HG03520 (cell line): Measurements from ENCODE around the gene EXPH5.

Experiments
- ATAC-seq: cut with Tn5 transposase; IDR thresholded peaks from one replicate; pipeline ENCODE4 v1.9.1; 2021; ENCODE audit warnings: mild to moderate bottlenecking, moderate library complexity; ENCODE audit not compliant: unreplicated experiment

The EXPH5 gene

DNA sequence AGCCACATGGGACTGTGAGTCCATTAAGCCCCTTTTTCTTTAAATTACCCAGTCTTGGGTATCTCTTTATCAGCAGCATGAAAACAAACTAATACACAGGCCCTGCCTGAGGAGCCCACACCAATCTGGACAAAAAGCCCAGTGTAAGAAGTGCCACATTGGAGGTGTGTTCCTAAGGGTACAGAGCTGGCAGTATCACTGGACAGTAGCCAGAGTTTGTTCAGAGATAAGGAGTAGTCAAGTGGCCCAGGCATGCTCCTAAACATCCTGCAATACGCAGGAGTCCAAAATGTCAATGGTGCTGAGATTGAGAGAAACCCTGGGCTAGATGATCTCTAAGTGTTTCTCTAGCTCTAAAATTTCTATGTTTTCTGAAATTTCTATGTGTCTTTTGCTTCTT, 68.4 kb downstream of the EXPH5 start:
- no peak for ATAC-seq

GRCh38 chr11:108524422-108524821, 69.1 kb downstream of the EXPH5 start:
- no peak for ATAC-seq

- no peak for ATAC-seq
These were observed 71.2 kb downstream of the EXPH5 start for GRCh38 chr11:108522318-108522717.

GRCh38 chr11:108518581-108518980, 75.0 kb downstream of the EXPH5 start:
- no peak for ATAC-seq

DNA sequence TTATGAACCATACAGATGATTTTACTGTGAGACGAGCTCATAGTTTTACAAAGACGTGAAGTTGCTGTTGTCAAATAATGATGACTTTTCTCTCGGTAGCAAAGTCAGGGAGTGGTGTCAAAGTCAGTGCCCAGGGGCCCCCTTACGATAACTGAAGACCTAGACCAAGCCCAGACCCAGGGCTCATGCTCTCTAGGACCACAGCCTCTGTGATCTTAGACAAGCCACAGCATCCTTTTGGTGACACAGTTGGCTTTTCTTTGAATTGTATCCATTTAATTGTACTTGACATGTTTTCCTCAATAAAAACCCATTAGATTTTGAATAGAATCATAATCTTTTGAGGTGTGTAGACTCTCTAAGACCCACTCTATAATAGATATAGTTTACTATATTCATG, 77.4 kb downstream of the EXPH5 start:
- no peak for ATAC-seq

DNA sequence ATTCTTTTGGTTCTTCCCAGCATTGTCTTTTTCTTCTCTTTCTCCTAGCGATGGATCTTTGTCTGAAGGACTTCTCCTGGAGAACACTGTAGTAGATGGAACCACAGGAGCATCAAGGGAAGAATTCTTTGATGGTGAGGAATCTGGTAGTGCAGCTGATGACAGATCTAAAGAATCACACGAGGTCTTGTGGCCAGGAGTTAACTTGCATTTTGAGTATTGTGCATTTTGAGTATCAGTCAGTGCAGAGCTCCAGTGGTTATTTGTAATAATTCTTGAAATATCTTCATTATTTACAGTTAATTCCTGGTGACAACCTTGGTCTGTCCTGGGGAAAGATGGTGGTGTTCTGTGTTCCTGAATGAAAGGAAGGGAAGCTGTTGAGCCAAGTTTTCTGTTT, 80.9 kb downstream of the EXPH5 start:
- no peak for ATAC-seq

DNA sequence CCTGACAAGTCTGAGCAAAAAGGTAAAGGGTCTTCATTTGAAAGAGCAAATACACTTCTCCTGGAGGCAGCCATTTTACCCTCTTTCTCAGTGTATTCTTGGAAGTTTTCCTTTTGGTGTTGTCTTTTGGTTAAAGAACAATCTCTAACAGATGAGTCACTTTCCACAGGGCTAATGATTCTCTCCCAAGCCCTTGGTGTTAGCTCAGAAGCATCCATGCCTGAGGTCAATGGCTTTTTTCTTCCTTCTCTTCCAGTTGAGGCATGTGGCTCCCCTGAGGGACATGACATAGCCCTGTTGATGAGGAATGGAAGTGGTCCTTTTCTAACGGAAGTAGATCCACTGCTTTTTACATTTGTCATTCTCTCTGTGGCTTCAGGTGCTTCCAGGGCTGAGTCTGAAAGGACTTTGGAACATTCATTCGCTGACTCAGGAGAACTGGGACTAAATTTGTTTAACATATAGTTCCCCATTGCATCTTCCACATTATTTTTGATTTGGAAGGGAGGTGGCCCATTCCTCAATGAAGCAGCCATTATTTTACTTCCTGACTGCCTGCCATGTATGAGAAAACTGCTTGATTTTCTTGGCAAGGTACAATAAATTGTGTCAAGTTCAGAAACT, 81.6 kb downstream of the EXPH5 start:
- ATAC-seq, result no peak

GRCh38 chr11:108508653-108509593, 84.6 kb downstream of the EXPH5 start:
- ATAC-seq, result no peak

DNA sequence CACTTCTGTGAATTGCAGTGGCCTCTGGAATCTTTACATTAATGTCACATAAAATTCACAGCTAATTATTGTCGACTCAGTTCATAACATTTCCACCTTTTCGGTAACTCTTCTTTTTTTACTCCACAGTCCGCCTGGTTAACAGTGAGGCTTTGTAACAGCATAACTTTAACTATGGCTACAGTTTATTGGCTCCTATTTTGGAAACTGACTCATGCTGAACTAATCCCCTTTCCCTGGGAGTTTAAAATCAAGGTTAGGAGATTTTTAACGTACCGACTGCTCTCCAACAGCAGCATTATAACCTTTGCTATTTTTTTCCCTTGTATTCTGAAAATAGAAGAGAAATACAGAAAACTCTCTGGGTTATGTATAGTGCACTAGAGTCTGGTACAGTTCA, 92.2 kb downstream of the EXPH5 start:
- no peak for ATAC-seq

GRCh38 chr11:108500721-108501120, 92.8 kb downstream of the EXPH5 start:
- ATAC-seq, result no peak

DNA sequence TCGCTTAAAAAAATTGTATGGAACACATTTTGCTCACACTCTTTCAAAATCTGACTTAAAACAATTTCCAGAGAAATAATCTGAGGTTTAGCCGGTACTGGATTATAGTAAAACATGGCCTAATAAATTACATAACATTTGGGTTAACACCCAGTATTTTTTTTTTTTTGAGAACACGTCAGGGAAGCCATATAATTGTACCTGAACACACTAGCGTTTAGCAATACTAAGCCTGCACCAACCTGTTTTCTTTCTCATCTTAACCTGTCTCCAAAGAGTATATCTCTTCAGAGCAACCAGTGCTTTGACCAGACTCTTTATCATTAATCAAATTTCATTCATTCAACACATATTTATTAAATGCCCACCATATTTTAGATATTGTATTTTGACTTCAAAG, 93.4 kb downstream of the EXPH5 start:
- no peak for ATAC-seq

DNA sequence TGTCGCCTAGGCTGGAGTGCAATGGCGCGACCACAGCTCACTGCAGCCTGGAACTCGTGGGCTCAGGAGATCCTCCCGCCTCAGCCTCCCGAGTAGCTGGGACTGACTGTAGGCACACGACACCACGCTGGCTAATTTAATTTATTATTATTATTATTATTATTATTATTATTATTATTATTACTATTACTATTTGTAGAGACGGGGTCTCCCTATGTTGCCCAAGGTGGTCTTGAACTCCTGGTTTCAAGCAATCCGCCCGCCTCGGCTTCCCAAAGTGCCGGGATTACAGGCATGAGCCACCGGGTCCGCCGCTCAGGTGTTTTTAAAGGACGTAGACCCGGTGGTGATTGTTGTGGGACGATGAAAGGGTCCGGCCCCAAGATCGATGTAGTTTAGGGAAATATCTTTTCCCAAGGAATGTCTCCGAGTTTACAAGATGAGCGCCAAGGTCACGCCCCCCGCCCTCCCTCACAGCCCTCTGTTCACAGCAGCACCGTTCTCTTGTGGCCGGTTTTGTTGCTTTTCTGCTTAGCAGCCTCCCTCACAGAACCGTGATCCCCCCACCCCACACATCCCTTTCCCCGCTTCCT, 94.7 kb downstream of the EXPH5 start:
- no peak for ATAC-seq

DNA sequence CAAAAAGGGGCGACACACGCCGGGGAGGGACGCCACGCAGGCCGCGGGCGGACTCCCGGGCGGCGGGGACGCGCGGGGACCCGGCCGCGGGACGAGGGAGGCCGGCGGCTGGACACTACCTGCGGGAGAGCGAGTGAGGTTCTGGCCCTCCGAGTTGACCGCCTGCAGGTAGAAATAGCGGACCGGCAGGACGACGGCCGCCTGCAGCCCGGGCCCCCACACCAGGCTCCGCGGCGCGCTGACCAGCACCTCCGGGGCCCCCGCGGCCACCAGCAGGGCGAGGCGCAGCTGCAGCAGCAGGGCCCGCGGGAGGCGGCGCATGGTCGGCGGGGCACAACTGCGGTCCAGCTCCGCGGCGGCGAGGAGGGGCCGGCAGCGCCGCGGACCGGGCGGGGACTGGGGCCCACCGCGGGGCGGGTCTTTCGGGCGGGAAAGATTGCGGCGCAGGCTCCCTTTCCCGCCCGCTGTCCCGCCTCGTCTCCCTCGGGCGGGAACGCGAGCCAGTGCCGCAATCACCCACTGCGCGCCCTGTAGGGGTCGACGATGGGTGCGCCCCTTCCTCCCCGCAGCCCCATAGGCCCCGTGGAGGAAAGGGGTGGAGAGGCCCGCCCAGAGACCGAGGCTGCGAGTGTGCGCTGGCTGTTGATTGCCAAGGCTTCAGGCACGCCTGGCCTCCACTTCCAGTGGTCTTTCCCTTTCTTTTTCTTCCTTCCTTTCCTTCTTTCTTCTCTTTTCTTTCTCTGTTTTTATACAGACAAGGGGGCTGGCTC, 95.3 kb downstream of the EXPH5 start, which contains the start of gene POGLUT3:
POGLUT3 (minus strand) TSS at position 339 of the 770 bp plus-strand sequence; CDS start at position 321, 18 bp downstream.
- ATAC-seq, result peak; percentile 51

- ATAC-seq, result peak; percentile 45
These were observed 96.1 kb downstream of the EXPH5 start for GRCh38 chr11:108497317-108498045.

DNA sequence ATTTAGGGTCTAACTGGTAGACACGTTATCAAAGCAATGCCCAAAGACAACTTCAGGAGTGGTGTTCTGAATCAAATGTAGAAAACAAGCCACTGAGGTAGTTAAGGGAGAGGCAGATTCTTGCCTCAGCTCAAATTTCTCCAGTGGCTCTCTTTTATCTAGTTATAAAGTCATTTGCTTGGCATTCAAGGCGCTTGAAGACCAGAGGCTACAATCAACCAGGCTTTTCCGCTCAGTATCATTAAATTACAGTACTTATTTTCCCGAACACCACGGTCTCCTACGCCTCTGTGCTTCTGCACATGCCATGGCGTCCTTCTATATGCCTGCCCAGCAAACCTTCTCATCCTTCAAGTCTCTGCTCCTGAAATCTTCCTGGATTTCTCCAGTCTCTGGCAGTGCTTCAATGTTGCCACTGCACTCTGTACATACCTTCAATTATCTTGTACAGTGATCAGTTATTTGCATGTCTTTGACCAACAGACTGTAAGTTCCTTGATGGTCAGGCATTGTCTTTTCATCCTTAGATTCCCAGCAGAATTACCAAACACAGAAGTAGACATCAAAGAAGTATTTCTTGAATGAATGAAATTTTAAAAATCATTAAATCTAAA, 96.8 kb downstream of the EXPH5 start:
- ATAC-seq, result no peak

GRCh38 chr11:108495326-108495725, 98.2 kb downstream of the EXPH5 start:
- ATAC-seq, result no peak

GRCh38 chr11:108494182-108494581, 99.4 kb downstream of the EXPH5 start:
- no peak for ATAC-seq

- ATAC-seq, result no peak
These were observed 101.6 kb downstream of the EXPH5 start for GRCh38 chr11:108491936-108492335.

- ATAC-seq, result no peak
These were observed 106.7 kb downstream of the EXPH5 start for GRCh38 chr11:108486828-108487227.

DNA sequence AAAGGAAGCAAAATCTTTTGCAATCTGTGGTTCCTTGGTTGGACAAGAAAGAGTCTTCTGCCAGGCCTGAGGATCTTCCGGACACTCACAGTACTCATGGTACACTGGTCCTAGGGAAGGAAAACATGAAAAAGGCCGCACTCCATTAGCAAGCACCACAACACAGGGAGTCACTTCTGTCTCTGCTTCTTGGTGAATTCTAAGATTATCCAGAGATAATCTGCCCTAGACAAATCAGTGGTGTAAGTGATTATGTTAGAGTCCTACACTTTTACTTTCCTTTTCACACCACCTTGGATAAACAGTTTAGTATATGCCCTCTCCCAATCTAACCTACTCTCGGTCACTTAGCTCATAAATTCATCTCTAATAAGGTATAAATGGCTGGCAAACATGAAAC, 107.2 kb downstream of the EXPH5 start:
- ATAC-seq, result no peak
